ENCODE results near the gene CFAP90. TPM values are rescaled to one million over a fixed set of nuclear protein-coding genes. Genes with fewer than 3 reads are reported as not detected.
A peak's percentile ranks its signal among the peaks of the same experiment; 100 is the strongest.

Gene CFAP90
- total RNA-seq, 1 donor from 2014 or later = not detected

DNA sequence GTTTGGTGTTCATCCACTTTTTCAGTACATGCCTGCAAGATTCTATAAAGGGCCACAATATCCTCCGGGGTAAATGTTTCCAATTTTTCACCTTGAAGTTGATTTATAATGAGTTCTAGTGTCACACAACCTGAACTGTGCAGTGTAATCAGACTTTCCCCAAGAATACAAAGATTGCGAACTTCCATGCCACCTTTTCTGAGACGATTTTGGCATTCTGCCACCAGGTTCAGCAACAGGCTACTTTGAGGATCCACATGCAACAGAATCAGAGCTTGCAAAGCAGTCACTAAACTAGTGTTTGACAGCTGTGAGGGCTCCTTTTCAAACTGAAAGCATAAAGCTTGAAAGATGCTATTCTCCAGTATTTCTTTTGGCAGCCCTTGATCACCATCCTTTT, 16.3 kb upstream of the CFAP90 start:
- no peak overlapping the region for H3K4me3 ChIP-seq (ENCODE audit: low read depth, low read length)
- DNase-seq (ENCODE audit: low read depth) = no peak
- H3K27me3 ChIP-seq (ENCODE audit: control insufficient read depth, insufficient read depth, low read length) = no peaks in the 10 kb centered on the region
- peaks cover 1% of the 10 kb centered on the region for H3K36me3 ChIP-seq (ENCODE audit: control insufficient read depth, insufficient read depth, low read length)
- no peak for FAIRE-seq
- TF ChIP-seq, protein P1, sequence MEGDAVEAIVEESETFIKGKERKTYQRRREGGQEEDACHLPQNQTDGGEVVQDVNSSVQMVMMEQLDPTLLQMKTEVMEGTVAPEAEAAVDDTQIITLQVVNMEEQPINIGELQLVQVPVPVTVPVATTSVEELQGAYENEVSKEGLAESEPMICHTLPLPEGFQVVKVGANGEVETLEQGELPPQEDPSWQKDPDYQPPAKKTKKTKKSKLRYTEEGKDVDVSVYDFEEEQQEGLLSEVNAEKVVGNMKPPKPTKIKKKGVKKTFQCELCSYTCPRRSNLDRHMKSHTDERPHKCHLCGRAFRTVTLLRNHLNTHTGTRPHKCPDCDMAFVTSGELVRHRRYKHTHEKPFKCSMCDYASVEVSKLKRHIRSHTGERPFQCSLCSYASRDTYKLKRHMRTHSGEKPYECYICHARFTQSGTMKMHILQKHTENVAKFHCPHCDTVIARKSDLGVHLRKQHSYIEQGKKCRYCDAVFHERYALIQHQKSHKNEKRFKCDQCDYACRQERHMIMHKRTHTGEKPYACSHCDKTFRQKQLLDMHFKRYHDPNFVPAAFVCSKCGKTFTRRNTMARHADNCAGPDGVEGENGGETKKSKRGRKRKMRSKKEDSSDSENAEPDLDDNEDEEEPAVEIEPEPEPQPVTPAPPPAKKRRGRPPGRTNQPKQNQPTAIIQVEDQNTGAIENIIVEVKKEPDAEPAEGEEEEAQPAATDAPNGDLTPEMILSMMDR (IDR thresholded peaks at IDR 0.05; ENCODE audit: insufficient read depth, low read length, severe bottlenecking) = no peak

DNA sequence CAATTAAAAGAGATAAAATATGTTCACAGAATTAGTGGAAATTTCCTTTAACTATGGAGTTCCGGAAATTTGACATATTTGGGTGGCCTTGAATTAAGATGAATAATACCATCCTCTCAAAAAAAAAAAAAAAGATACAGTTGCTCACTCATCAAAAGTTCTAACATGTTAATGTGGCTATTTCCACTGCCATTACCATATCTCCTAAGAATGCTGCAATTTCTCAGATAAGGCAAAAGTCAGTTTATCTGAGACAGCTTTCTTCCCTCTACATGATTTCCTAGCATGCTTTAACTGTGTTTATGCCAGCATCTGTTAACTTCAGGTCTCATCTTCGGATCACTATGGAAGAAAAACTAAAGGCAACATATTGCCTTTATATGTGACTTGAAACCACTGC, 15.3 kb upstream of the CFAP90 start:
- Histone ChIP-seq H3K36me3 (ENCODE audit: control insufficient read depth, insufficient read depth, low read length) (peaks cover 1% of the 10 kb centered on the region), H3K4me3 (ENCODE audit: low read depth, low read length) (no peak overlapping the region), H3K27me3 (ENCODE audit: control insufficient read depth, insufficient read depth, low read length) (no peaks in the 10 kb centered on the region)
- DNase-seq (ENCODE audit: low read depth) (no peak), FAIRE-seq (no peak)
- TF ChIP-seq, protein P1 (IDR thresholded peaks at IDR 0.05; ENCODE audit: insufficient read depth, low read length, severe bottlenecking) = no peak

DNA sequence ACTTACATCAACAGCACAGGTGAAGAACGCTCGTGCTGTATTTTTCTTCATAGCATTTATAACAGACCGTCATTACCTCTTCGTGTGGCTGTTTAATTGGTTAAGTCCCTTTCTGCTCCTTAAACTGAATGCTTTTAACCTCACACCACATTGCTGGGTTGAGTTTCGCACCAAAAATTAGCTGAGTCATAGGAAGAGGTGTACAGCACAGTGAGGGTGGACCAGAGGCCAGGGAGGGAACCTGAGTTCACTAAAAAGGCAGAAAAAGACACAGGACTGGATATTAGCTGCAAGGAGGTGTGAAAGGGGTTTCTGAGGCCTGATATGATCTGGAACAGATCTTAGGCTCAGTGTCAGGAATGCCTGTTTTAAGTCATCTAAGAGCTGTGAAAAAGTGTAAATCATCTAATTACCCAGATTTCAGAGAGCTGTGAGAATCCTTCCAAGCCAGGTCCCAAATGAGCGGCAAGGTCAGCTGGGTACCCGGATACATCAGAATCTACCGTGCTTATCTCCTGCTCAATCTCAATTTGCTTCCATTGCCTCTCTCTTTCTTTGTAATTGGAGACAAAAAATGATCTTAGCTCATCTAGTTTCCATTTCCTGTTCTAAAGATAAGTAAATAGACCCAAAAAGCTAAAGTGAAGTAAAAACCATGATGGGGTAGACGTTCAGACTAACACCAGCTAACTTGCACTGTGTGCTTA, 7.1 kb upstream of the CFAP90 start:
- H3K36me3 ChIP-seq (ENCODE audit: control insufficient read depth, insufficient read depth, low read length) = peaks cover 1% of the 10 kb centered on the region
- no peaks in the 10 kb centered on the region for H3K27me3 ChIP-seq (ENCODE audit: control insufficient read depth, insufficient read depth, low read length)
- DNase-seq (ENCODE audit: low read depth) (no peak), FAIRE-seq (no peak)
- TF ChIP-seq, protein P1 (IDR thresholded peaks at IDR 0.05; ENCODE audit: insufficient read depth, low read length, severe bottlenecking) = no peak
- H3K4me3 ChIP-seq (ENCODE audit: low read depth, low read length) = no peak overlapping the region

DNA sequence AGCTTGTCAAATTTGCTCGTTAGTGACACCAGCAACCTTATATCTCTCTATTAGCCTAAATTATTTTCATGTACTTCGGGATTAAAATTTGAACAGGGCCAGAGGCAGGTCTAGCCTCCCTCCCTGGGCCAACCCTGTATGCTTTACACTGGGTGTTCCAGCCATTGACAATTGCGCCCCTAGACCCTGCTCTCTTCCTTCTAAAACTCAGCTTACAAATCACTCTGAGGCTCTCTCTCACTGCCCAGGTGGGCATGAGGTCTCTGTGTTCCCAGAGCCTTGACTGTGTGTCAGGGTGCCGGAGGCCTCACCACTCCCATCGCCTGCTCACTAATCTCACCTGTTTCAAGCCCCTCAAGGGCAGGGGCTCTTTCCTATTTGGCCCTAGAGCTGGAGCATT, 6.4 kb upstream of the CFAP90 start:
- FAIRE-seq = no peak
- no peak overlapping the region for H3K4me3 ChIP-seq (ENCODE audit: low read depth, low read length)
- no peaks in the 10 kb centered on the region for H3K27me3 ChIP-seq (ENCODE audit: control insufficient read depth, insufficient read depth, low read length)
- TF ChIP-seq, protein P1 (IDR thresholded peaks at IDR 0.05; ENCODE audit: insufficient read depth, low read length, severe bottlenecking) = no peak
- DNase-seq (ENCODE audit: low read depth) = no peak
- no peaks in the 10 kb centered on the region for H3K36me3 ChIP-seq (ENCODE audit: control insufficient read depth, insufficient read depth, low read length)

DNA sequence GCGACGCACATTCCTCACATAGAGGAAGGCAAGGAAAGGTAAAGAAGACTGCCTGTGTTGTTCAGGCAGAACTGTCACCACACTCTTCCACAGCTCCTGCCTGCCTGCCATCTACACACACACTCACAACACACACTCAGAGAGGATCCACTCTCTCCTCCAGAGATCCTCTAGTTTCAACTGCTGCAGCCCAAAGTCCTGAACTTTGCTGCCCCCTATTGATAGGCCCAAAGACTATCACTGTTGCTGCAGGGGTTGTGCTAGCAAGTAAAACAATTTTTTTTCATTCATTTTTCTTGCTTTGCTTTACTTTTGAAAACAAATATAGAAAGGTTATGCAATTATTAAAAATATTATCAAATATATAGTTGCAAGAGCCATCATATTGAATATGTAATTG, 5.9 kb upstream of the CFAP90 start:
- no peaks in the 10 kb centered on the region for H3K36me3 ChIP-seq (ENCODE audit: control insufficient read depth, insufficient read depth, low read length)
- FAIRE-seq (no peak), DNase-seq (ENCODE audit: low read depth) (peak; percentile 40)
- no peaks in the 10 kb centered on the region for H3K27me3 ChIP-seq (ENCODE audit: control insufficient read depth, insufficient read depth, low read length)
- H3K4me3 ChIP-seq (ENCODE audit: low read depth, low read length) = no peak overlapping the region
- TF ChIP-seq, protein P1 (IDR thresholded peaks at IDR 0.05; ENCODE audit: insufficient read depth, low read length, severe bottlenecking) = peak; percentile 60

DNA sequence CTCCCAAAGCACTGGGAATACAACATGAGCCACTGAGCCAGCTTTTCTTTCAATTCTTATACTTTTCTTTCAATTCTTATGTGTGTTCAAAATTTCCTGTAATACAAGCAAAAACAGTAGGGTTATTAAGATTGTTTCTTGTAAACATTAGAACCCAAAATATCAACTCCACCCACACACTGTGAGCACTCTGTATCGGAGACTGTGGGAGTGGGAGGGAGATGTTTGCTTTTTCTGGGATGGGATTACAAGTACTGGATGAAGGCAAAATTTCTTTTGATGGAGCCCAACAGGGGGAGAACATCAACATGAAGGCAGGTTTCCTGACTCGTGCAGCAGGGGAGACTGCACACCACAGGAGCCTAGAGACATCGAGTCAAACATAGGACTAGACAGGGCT, 4.7 kb upstream of the CFAP90 start:
- Histone ChIP-seq H3K27me3 (ENCODE audit: control insufficient read depth, insufficient read depth, low read length) (no peaks in the 10 kb centered on the region), H3K4me3 (ENCODE audit: low read depth, low read length) (no peak overlapping the region), H3K36me3 (ENCODE audit: control insufficient read depth, insufficient read depth, low read length) (no peaks in the 10 kb centered on the region)
- DNase-seq (ENCODE audit: low read depth) = no peak
- FAIRE-seq = no peak
- TF ChIP-seq, protein P1 (IDR thresholded peaks at IDR 0.05; ENCODE audit: insufficient read depth, low read length, severe bottlenecking) = no peak
